PC-3 (cell line): ENCODE measurements around the gene FGD3. TPM values are rescaled to one million over a fixed set of nuclear protein-coding genes. Genes with fewer than 3 reads are reported as not detected.
A peak's percentile ranks its signal among the peaks of the same experiment; 100 is the strongest.

Experiments used
- ATAC-seq: fragments of 200-7000 bp; cut with Tn5 transposase; 2 replicates; pipeline ENCODE4 v1.9.1; 2020; ENCODE audit warnings: mild to moderate bottlenecking, moderate library complexity
- BruUV-seq: library from RNA; stranded (reverse); fragments of 400-500 nt; replicated peaks from 2 replicates; lab custom pipeline; 2021; lab: Mats Ljungman, UMichigan
- CTCF ChIA-PET: fragments of 300-600 bp; sonication (Branson Sonifier 250); formaldehyde crosslinking; loops from one replicate; lab custom pipeline; 2022; ENCODE audit warnings: antibody characterized with exemption; lab: Charles Lee
- POLR2A ChIA-PET: fragments of 300-600 bp; sonication (Branson Sonifier 250); formaldehyde crosslinking; loops from one replicate; lab custom pipeline; 2022; ENCODE audit warnings: antibody characterized with exemption; ENCODE audit not compliant: unreplicated experiment; lab: Charles Lee
- DNase-seq: peaks from one replicate; pipeline ENCODE4 v3.0.0-alpha.2; 2015
- H2AFZ ChIP-seq: fragments of 300-600 bp; sonication (generic); 2 replicates; pipeline ENCODE4 v1.6.0; 2016; ENCODE audit warnings: antibody characterized with exemption, low read length
- H3F3A ChIP-seq: fragments of 300-600 bp; sonication (generic); one replicate; pipeline ENCODE4 v1.6.0; 2017; ENCODE audit warnings: antibody characterized with exemption, low read length, control low read depth, mild to moderate bottlenecking; ENCODE audit not compliant: unreplicated experiment
- H3K27ac ChIP-seq: fragments of 300-600 bp; sonication (generic); 2 replicates; pipeline ENCODE4 v1.5.1; 2016; ENCODE audit warnings: mild to moderate bottlenecking, low read length
- H3K27me3 ChIP-seq: fragments of 300-600 bp; sonication (generic); 2 replicates; pipeline ENCODE4 v1.6.1; 2016; ENCODE audit warnings: low read length, mixed read lengths
- H3K36me3 ChIP-seq: fragments of 300-600 bp; sonication (generic); 2 replicates; pipeline ENCODE4 v1.6.1; 2016; ENCODE audit warnings: low read depth, mixed run types, low read length, mixed read lengths
- H3K4me1 ChIP-seq: fragments of 300-600 bp; sonication (generic); 2 replicates; pipeline ENCODE4 v1.5.1; 2016; ENCODE audit warnings: low read length; ENCODE audit not compliant: insufficient read depth
- H3K4me2 ChIP-seq: fragments of 300-600 bp; sonication (generic); 2 replicates; pipeline ENCODE4 v1.6.0; 2016; ENCODE audit warnings: low read length
- H3K4me3 ChIP-seq: fragments of 300-600 bp; sonication (generic); 2 replicates; pipeline ENCODE4 v1.5.1; 2016; ENCODE audit warnings: mild to moderate bottlenecking, low read length, mixed read lengths
- H3K79me2 ChIP-seq: fragments of 300-600 bp; sonication (generic); 2 replicates; pipeline ENCODE4 v1.6.1; 2017; ENCODE audit warnings: low read length, mixed read lengths
- H3K9ac ChIP-seq: fragments of 300-600 bp; sonication (generic); 2 replicates; pipeline ENCODE4 v1.6.0; 2016; ENCODE audit warnings: mild to moderate bottlenecking, low read length
- H3K9me2 ChIP-seq: fragments of 300-600 bp; sonication (generic); replicated peaks from 2 replicates; pipeline ENCODE4 v1.6.1; 2016; ENCODE audit warnings: mixed run types, low read length, mixed read lengths
- H3K9me3 ChIP-seq: fragments of 300-600 bp; sonication (generic); 2 replicates; pipeline ENCODE4 v1.6.1; 2016; ENCODE audit warnings: low read length, mixed read lengths
- H4K20me1 ChIP-seq: fragments of 300-600 bp; sonication (generic); 2 replicates; pipeline ENCODE4 v1.6.1; 2016; ENCODE audit warnings: low read length, mixed read lengths
- EZH2 ChIP-seq: fragments of 300-600 bp; sonication (generic); IDR thresholded peaks from one replicate; pipeline ENCODE4 v1.6.1; 2017; ENCODE audit warnings: antibody characterized with exemption, mild to moderate bottlenecking, low read length; ENCODE audit not compliant: unreplicated experiment
- EZH2phosphoT487 ChIP-seq: fragments of 300-600 bp; sonication (generic); IDR thresholded peaks from 2 replicates; pipeline ENCODE4 v1.6.1; 2018; ENCODE audit warnings: mild to moderate bottlenecking, antibody characterized with exemption, low read length, borderline replicate concordance
- intact Hi-C: fragments of 100-400 bp; cut with micrococcal nuclease; formaldehyde crosslinking; loops from 2 replicates; pipeline ENCODE4 v1.9.0; 2023
- total RNA-seq: library from RNA; depleted of rRNA; stranded (reverse); fragments of >200 nt; gene quantifications from 2 replicates; pipeline ENCODE4 v1.2.3, GENCODE V29; 2014
- TF ChIP-seq, protein P1 (sequence below): fragments of 300-600 bp; sonication (generic); conservative IDR thresholded peaks from 2 replicates; pipeline ENCODE4 v1.5.1; 2017; ENCODE audit warnings: antibody characterized with exemption, low read depth, mild to moderate bottlenecking, low read length

The FGD3 gene
- total RNA-seq, 1 experiment from 2014 or later = 5.4 TPM

DNA sequence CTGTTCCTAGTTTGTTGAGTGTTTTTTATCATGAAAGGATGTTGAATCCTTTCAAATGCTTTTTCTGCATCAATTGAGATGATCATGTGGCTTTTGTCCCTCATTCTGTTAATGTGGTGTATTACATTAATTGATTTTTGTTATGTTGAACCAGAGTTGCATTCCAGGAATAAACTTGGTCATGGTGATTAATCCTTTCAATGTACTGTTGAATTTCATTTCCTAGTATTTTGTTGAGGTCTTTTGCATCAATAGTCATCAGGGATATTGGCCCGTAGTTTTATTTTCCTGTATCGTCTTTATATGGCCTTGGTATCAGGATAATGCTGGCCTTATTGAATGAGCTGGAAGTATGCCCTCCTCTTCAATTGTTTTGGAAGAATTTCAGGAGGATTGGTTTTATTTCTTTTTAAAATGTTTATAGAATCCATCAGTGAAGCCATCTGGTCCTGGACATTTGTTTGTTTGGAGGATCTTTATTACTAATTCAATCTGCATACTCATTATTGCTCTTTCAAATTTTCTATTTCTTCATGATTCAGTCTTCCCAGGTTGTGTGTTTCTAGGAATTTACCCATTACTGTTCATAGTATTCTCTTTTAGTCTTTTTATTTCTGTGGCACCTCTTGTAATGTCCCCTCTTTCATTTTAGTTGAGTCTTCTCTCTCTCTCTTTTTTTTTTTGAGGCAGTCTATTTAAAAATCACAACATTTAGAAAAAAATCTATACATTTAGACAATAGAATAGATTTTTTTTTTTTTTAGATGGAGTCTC is 32.1 kb downstream of the FGD3 start:
- Histone ChIP-seq H3K79me2 (no peaks in the 10 kb centered on the region), H3K36me3 (peaks cover 13% of the 10 kb centered on the region; the same call in 1 of the 2 replicates), H4K20me1 (no peaks in the 10 kb centered on the region), H3K9me3 (peaks cover 17% of the 10 kb centered on the region), H3K27me3 (no peaks in the 10 kb centered on the region), H3K27ac (peak overlapping the region; percentile 65), H3K9ac (no peak overlapping the region), H3K4me2 (no peak overlapping the region), H2AFZ (no peak overlapping the region), H3K4me3 (no peak overlapping the region), H3K9me2 (no peaks in the 10 kb centered on the region), H3K4me1 (peaks cover 29% of the 10 kb centered on the region), H3F3A (peaks cover 4% of the 10 kb centered on the region)
- DNase-seq (no peak), ATAC-seq (no peak)
- intact Hi-C loops = no loop called here
- TF ChIP-seq EZH2 = no peak
- TF ChIP-seq, protein P1, sequence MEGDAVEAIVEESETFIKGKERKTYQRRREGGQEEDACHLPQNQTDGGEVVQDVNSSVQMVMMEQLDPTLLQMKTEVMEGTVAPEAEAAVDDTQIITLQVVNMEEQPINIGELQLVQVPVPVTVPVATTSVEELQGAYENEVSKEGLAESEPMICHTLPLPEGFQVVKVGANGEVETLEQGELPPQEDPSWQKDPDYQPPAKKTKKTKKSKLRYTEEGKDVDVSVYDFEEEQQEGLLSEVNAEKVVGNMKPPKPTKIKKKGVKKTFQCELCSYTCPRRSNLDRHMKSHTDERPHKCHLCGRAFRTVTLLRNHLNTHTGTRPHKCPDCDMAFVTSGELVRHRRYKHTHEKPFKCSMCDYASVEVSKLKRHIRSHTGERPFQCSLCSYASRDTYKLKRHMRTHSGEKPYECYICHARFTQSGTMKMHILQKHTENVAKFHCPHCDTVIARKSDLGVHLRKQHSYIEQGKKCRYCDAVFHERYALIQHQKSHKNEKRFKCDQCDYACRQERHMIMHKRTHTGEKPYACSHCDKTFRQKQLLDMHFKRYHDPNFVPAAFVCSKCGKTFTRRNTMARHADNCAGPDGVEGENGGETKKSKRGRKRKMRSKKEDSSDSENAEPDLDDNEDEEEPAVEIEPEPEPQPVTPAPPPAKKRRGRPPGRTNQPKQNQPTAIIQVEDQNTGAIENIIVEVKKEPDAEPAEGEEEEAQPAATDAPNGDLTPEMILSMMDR = no peak
- TF ChIP-seq EZH2phosphoT487 = no peak
- BruUV-seq = no TSS peak
- POLR2A ChIA-PET = no interaction called here
- CTCF ChIA-PET = interaction anchor here (0.6 kb wide), 1 partner anchor 326 kb away, joined by 3 read pairs; no protein-coding TSS in a partner anchor

GRCh38 chr9:92980085-92980745 is 32.9 kb downstream of the FGD3 start:
- CTCF ChIA-PET = interaction anchor here (0.6 kb wide), 2 partner anchors 9 to 325 kb away, joined by 3 to 4 read pairs; no protein-coding TSS in a partner anchor
- H3K4me1 ChIP-seq = peaks cover 21% of the 10 kb centered on the region
- peak; percentile 64 for ATAC-seq

More at GRCh38 chr9:92980085-92980745, 32.9 kb downstream of the FGD3 start:
- BruUV-seq = no TSS peak
- TF ChIP-seq, protein P1 = no peak
- TF ChIP-seq EZH2 (no peak), EZH2phosphoT487 (no peak)
- POLR2A ChIA-PET = no interaction called here
- H3K9ac ChIP-seq = no peak overlapping the region
- no peak overlapping the region for H2AFZ ChIP-seq
- no peaks in the 10 kb centered on the region for H3K27me3 ChIP-seq
- H3F3A ChIP-seq = peaks cover 4% of the 10 kb centered on the region
- peak overlapping the region; percentile 41; the same call in 1 of the 2 replicates for H3K4me2 ChIP-seq
- H3K27ac ChIP-seq = peak overlapping the region; percentile 65
- DNase-seq = peak; percentile 77
- H4K20me1 ChIP-seq = no peaks in the 10 kb centered on the region
- H3K4me3 ChIP-seq = no peak overlapping the region
- peaks cover 20% of the 10 kb centered on the region for H3K9me3 ChIP-seq
- peaks cover 13% of the 10 kb centered on the region; the same call in 1 of the 2 replicates for H3K36me3 ChIP-seq
- intact Hi-C loops = no loop called here
- H3K79me2 ChIP-seq = no peaks in the 10 kb centered on the region
- H3K9me2 ChIP-seq = no peaks in the 10 kb centered on the region
